ENCODE data around the gene OPTN.

GRCh38 chr10:13120786-13121499 lies 21.0 kb downstream of the OPTN start:
- no peak for TF ChIP-seq YY1 (IDR thresholded peaks at IDR 0.05; ENCODE audit: low read depth, low read length)
- TF ChIP-seq CEBPB (IDR thresholded peaks at IDR 0.05; ENCODE audit: borderline replicate concordance in 1 of 2, low read depth in 2 of 2, low read length in 2 of 2): no peak
